EH (cell line): ENCODE data around the gene VWA3B.
"Not testable (repeated sequence)": the region's sequence is repeated elsewhere in the genome, so short reads cannot be mapped to it uniquely, and the experiment has no call there.

Experiments used
- DNase-seq: peaks from one replicate; pipeline ENCODE4 v3.0.0-alpha.2; 2015; ENCODE audit warnings: low read depth

The VWA3B gene, protein sequence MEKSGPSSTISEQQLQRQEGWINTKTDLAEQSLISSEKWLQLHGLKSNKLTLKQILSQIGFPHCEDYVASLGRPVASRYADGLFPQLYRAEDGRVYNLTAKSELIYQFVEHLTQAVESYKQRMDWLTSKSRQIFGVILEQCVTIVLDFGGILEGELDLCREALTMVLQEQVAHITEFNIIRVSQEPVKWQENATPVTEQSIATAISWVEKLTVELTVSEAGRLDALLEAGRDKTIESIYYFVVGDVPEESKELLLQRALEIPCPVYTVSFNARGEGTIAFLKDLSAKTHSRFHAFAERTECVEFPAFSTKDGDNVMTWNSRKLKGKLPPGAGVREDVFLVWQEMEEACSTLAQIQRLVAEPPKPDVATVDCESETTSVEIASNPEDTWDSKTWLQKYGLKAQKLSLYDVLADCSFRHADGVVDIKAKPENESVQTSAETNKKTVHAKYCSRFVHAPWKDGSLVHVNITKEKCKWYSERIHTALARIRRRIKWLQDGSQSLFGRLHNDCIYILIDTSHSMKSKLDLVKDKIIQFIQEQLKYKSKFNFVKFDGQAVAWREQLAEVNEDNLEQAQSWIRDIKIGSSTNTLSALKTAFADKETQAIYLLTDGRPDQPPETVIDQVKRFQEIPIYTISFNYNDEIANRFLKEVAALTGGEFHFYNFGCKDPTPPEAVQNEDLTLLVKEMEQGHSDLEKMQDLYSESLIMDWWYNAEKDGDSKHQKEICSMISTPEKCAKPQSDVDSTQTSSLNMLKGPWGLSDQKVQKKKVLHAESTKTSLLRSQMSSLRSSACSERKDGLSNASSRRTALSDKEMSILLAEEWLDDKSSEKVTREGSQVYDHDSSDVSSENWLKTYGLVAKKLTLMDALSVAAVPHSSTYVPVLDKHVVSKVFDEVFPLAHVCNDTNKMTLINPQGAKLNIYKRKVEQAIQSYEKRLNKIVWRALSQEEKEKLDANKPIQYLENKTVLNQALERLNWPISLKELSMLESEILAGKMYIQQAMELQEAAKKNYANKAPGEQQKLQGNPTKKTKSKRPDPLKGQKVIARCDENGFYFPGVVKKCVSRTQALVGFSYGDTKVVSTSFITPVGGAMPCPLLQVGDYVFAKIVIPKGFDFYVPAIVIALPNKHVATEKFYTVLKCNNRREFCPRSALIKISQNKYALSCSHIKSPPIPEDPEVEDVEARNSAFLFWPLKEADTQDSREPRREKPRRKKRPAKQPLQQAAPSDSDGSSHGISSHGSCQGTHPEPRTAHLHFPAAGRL (N-terminal part only)

DNA sequence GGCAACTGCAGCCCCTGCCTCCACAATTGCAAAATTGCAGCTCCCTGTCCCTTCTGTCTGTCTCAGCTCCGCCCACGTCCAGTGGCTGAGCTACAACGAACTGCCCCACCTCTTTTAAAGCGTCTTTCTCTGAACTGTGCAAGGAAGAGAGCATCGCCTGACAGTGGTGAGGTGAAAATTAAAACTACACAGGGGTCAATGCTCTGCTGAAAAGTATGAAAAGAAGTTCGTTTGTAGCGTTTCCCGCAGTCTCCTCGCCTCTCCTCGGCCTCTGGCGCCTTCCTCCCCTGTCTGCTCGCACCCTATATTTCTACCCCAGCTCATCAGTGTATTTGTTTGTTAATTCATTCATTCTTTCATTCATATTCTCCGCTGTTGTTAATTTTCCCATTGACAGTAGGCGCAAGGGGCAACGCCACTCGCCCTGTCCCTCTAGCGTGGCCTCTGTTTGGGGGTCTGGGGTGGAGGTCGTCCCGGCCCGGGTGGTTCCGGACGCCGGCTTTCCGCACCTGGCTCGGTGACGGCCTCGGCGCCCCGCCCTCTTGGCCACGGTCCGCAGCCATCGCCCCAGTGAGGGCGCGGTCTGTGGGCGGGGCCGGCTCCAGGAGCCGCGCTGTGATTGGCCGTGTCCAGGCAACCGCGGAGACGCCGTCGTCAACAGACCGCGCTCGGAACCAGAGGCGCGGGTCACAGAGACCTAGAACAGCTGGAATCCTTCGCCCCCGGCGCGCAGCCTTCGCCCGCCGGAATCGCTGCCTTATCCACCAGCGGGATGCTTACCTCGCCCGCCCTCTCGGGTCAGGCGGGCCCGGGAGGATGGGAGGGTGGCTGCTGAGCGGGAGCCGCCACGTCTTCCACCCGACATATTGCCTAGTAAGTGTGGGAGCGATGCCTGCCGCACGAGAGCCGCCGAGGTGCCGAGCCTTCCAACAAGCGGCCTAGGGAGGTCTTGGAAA, at the start of gene VWA3B:
Gene VWA3B (plus strand): TSS at position 677 of the 956 bp plus-strand sequence. CDS start 5,926 bp downstream, outside the sequence.
- peak; percentile 45 for DNase-seq

DNA sequence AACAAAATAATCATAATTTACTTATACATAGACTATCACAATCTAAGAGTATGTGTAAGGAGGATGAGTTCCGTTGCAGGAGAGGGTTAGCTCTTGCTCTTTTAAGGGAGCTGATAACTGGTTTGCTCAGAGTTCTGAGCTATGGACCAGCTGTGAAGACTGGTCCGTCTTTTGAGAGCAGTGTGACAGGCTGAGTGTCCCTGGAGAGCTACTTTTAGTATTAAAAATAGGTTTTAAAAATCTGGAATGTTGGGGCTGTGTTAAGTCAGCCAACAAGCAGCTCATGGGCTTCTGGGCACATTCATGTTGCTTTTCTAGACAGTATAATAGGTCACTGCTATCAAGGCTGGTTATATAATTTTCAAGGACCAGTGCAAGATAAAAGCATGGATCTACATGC, 49.8 kb upstream of the VWA3B start:
- DNase-seq = no peak

DNA sequence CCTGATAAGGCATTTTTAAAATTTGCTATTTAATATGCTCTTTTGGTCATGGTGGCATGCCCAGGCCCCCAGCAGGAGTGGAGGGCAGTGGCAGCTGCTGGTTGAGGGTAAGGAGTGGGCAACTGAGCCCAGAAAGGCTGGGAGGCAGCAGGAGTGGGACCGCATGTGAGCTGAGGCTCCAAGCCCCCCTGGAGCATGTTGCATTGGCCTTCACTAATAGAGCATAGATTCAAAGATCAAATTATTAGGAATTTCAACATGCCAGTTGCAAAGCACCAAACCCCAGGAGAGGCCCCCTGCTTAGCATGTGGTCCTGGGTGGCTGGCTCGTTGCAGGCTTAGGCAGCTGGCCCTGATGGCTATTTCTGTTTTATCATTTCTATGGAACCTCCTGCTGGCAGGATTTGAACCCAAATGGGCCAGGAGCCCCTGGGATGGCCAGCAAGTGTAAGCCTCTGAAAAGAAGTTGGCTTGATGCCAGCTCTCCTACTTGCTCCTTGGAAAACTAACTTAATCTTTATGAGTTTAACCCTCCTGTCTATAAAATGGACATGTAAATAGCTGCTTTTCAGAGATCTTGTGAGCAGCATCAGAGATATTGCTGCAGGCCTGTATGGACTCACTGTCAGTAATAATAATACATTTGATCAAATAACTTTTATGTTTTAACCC, 49.2 kb upstream of the VWA3B start:
- no peak for DNase-seq

DNA sequence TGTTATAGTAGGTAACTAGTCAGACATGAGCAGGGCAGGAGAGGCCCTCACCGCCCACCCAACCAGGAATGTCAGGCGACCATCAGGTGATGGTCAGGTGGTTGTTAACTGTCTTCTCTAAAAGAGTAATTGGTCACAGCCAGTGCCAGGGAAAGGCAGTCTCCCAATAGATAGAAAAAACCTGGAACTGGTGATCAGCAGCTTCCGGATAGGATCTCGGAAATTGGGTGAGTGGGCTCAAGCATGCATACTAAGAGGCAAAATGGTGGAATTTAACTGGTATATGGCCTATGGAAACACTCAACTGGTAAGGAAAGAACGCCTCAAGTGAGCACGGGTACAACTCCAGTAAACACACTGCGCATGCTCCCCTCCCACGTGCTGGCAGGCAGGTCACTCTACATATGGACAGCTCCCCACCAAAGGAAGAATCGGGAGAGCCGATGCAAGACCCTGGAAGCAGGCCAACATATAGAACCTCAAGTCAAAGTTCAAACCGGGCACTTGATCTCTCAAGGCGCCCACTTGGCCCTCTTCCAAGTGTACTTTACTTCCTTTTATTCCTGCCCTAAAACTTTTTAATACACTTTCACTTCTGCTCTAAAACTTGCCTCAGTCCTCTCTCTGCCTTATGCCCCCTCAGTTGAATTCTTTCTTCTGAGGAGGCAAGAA, 47.7 kb upstream of the VWA3B start:
- no peak for DNase-seq

DNA sequence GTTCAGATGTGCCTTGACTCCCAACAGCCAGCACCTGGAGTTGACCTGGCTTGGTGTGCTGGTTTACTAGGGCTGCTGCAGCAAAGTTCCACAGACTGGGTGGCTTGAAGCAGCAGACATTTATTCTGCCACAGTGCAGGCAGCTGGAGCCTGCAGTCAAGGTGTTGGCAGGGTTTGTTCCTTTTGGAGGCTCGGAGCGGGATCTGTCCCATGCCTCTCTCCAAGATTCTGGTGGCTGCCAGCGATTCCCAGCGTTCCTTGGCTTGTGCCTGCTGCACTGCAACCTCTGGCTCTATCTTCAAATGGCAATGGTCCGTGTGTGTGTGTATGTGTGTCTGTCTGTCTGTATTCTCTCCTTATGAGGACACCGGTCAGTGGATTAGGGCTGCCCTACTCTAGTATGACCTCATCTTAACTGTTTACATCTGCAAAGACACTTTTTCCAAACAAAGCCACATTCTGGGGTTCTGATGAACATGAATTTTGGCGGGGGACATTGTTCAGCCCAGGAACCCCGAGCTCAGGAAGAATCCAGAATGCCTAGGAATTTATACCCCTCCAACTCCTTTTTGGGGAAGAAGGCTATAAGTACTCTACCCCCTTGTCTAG, 46.5 kb upstream of the VWA3B start:
- no peak for DNase-seq

DNA sequence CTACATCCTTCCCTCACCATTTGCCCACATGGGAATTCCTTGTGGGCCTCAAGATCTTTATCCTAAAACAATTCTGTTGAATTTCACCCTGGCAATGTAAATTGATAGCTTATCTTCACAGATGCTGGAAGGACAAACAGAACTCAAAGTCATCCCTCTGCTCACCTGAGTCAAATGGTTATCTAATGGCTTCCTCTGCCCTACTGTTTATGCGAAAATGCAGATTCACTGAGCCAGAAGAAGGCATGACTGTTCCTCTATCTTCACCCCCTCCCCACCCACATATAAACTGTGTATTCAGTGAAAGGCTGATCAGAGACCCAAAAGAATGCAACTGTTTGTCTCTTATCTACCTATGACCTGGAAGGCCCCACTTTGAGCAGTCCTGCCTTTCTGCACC, 43.9 kb upstream of the VWA3B start:
- DNase-seq = no peak

DNA sequence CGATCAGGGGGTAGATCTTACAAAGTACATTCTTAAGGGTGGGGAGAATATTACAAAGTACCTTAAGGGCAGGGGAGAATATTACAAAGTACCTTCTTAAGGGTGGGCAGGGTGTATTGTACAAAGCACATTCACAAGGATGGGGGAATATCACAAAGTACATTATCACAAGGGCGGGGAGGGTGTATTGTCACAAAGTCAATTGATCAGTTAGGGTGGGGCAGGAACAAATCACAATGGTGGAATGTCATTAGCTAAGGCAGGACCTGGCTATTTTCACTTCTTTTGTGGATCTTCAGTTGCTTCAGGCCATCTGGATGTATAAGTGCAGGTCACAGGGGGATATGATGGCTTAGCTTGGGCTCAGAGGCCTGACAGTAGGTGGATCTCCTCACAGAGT, 42.2 kb upstream of the VWA3B start:
- not testable (repeated sequence) for DNase-seq

DNA sequence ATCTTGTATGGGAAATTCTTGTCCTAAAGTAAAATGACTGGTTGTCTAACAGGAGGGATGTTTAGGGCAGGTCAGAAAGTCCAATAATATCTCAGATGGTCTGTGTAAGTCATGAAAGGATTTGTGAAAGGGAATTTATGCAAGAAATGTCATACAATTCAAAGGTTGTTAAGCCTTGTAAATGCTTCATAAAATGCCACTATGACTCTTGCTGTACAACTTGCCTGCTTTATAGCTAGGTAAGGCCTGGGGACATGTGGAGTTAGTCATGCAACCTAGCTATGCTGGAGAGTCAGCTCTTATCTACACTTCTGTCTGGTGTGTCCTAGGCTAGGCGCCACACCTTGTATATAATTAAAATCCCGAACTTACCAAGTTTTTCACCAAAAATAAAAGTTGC, 36.9 kb upstream of the VWA3B start:
- DNase-seq = no peak

DNA sequence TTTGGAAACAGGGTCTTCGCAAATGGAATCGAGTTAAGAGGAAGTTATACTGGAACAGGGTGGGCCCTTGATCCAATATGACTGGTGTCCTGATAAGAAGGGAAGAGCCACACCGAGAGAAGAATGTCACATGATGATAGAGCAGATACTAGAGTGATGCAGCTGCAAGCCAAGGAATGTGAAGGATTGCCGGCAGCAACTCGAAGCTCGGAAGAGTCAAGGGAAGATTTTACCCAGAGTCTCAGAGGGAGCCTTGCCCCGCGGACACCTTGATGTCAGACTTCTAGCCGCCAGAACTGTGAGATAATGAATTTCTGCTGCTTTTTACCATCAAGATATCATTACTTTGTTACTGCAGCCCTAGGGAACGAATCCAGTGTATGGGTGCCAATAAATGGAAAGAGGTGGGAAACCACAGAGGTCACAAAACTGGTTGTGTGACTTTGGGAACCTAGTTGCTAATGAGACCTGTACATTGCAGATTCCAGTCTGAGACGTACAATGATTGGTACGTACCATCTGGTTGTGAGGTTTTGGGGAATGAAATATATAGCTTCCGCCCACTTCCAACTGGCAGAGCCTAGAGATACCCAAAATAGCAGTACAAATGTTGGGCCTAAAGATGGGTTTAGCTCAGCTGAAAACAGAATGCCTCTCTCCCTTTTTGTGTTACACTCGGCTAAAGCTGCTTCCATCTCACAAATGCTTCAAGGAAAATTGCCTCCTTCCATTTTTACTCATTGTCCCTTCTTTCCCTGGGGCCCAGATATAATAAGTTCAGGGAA, 28.6 kb upstream of the VWA3B start:
- DNase-seq = no peak

DNA sequence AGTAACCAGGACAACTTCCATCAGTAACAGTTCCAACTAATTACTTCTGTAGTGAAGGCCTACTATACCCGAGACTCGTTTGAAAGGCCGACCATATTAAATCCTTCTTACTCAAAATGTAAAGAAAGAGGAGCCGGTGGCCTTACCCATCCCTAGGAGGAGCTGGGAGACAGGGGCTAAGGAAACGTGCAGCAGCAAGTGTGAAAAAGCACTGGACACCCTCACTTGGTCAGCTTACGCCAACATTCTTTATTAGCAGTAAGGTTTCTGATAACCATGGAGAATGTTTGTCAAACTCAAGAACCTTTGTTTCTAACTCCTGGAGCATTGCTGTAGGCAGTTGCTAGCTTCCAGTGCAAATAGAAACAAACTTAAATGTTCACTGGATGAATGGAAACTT, 26.7 kb upstream of the VWA3B start:
- no peak for DNase-seq

DNA sequence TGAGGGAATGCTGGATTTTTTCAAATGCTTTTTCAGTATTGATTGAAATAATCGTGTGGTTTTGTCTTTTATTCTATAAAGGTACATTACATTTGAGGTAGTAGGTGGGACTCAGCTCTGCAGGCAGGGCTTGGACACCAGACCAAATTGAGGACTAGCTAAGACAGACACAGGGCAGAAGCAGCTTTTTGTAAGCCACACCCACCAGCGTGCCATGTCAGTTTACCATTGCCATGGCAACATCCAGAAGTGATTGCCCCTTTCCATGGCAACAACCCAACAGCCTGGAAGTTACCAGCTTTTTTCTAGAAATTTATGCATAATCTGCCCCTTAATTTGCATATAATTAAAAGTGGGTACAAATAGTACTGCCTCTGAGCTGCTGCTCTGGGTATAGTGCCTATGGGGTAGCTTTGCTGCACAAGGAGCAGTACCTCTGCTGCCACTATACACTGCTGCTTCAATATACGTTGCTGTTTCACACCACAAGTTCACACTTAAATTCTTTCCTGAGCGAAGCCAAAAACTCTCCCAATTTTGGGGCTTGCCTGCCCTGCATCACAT, 23.6 kb upstream of the VWA3B start:
- no peak for DNase-seq

DNA sequence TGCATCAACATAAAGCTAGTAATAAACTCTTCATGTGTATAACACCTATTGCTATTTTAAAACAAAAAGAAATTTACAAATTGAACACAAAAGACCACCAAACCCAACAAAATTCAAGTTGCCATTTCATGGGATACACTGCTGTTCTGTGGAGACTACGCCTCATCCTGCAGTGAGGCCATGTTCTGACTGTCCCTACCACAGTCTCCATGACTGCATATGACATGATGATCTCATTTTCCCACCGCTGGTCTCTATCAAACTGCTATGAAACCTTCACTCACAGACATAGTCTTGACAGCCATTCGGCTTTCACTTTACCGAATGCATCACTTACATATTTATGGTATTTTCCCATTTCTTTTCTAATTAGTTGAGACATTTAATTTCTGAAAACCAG, 21.2 kb upstream of the VWA3B start:
- no peak for DNase-seq

DNA sequence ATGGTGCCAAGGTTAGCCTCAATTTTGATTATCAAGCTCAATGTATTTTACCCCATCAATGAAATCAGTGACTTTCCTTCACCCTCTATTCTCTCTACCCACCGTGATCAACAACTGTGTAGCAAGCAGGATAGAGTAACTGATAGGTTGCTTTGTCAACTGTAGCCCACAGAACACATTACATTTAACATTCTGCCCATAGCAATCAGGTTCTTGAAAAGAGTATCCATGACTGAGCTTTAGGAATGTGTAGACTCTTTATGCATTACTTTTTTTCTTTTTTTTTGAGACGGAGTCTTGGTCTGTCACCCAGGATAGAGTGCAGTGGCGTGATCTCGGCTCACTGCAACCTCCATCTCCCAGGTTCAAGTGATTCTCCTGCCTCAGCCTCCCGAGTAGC, 19.8 kb upstream of the VWA3B start:
- DNase-seq = no peak

DNA sequence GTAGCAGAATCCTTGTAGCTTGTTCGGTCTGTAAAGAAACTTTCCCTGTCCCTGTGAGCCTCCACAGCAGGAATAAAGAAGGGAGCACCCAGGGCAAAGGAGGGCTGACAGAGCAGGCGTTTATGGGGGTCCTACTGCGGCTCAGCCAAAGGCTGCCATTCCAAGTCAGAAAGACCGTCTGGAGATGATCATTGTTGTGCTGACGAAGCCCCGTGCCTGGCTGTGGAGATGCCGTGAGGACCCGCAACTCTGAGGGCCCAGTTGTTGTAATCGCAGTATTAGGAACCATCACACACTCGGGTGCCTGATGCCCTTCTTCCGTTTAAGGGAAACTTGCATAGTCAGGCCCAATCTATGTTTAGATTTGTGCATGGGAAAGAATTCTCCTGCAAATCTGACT, 16.9 kb upstream of the VWA3B start:
- DNase-seq = no peak

DNA sequence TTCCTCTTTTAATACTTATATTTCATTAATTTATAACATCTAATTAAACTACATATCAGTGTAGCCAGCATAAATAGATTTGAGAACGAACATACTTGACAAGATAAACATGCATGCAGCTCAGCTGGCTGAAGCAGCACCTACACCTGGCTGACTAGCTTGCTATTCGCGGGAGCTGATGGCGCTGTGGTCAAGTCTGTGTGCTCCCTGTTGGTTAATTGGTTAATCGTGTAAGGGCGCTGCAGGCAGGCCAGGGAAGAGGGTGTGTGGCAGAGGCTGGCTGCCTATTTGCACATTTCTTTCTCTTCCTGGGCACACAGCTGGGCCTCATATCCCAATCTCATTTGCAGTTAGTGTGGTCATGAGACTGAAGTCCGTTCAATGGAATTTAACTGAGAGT, 14.5 kb upstream of the VWA3B start:
- DNase-seq = no peak

DNA sequence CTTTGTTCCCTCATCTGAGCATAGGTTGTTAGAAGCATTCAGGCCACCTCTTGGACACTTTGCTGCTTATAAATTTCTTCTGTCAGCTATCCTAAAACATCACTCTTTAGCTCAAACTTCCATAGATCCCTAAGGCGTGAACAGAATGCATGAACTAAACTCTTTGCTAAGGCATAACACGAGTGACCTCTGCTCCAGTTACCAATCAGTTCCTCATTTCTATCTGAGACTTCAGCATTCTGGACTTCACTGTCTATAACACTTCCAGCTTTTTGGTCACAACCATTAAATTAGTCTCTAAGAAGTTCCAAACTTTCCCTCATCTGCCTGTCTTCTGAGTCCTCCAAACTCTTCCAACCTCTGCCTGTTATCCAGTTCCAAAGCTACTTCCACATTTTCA, 8.3 kb upstream of the VWA3B start:
- DNase-seq = no peak

DNA sequence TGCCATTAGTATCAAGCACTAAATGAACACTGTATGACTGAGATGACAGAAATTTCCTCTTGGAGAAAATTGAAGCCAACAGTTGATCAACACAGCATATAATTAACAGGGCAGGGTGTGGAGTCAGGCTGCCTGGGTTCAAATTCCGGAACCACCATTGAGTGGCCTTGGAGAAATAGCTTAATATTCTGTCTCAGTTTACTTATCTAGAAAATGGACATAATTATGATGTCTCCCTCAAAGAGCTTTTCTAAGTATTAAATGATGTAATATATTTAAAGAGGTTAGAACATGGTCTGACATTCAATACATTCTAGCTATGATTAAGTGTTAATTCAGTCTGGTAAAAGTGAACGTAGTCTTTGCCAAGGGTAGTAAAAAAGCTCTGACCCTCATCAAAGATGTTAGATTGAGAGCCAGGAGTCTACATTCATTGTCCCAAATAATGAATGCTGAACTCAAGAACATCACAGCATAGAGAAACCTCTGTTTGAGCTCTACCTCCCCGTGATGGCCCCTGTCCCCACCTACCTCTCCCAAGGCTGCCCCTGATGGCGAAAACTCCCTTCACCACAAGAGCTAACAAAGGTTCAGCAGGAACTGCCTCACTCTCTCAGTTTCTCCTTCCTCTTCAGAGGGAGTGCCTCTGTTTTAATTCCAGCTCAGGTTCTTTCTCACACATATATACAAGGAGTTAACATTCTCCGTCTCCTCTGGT, 2.7 kb upstream of the VWA3B start:
- no peak for DNase-seq

DNA sequence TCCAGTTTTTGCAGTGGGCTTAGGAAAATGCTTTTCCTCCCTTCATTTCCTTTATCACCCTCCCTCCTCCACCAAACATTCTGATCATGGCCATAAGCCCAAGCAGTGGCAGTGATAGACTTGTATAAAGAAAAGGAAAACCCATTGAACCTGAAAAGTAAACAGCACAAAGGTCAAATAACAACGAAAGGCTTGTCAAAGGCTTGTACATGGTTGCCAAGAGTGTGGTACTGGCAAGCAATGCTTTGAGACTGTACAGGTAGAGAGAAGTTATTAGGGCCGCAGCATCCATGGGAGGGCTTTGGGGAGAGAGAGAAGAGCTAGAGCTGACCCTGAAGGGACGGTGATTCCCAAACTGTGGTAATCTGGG, 2.1 kb upstream of the VWA3B start:
- no peak for DNase-seq
